GM12878 (cell line): ENCODE data around the gene SERPINB8. TPM values are rescaled to one million over a fixed set of nuclear protein-coding genes. Genes with fewer than 3 reads are reported as not detected.

Source experiments
- ATAC-seq: fragments of 200-7000 bp; cut with Tn5 transposase; 3 replicates; pipeline ENCODE4 v1.9.1; 2020; ENCODE audit warnings: mild to moderate bottlenecking, moderate library complexity
- BruUV-seq: library from RNA; stranded (reverse); fragments of 400-500 nt; replicated peaks from 2 replicates; lab custom pipeline; 2021; lab: Mats Ljungman, UMichigan
- CTCF ChIA-PET: fragments of 300-600 bp; sonication (Branson Sonifier 250); formaldehyde crosslinking; extraction: SDS; loops from one replicate; lab custom pipeline; 2021; ENCODE audit warnings: inconsistent platforms; lab: Yijun Ruan, JAX
- POLR2A ChIA-PET: fragments of 350-600 bp; formaldehyde crosslinking; extraction: SDS; loops from one replicate; lab custom pipeline; 2021; ENCODE audit warnings: inconsistent platforms; lab: Charles Lee
- RAD21 ChIA-PET: fragments of 300-600 bp; sonication (Branson Sonifier 250); formaldehyde crosslinking; loops from one replicate; lab custom pipeline; 2023; ENCODE audit warnings: antibody characterized with exemption; ENCODE audit not compliant: unreplicated experiment; lab: Charles Lee
- SMC1A ChIA-PET: fragments of 300-600 bp; sonication (Branson Sonifier 250); formaldehyde crosslinking; loops from one replicate; lab custom pipeline; 2023; ENCODE audit not compliant: unreplicated experiment, uncharacterized antibody; lab: Charles Lee
- DNase-seq: peaks from one replicate; pipeline ENCODE4 v3.0.0-alpha.2; 2011; ENCODE audit warnings: low read depth, low spot score
- FAIRE-seq: peaks from 3 replicates; lab custom pipeline; 2011; peaks lifted over from hg19 to GRCh38; lab: Jason Lieb, UNC
- H2AFZ ChIP-seq: 2 replicates; pipeline ENCODE4 v1.6.0; 2011; ENCODE audit warnings: low read depth, low read length, control low read depth; ENCODE audit not compliant: control insufficient read depth
- H3K27ac ChIP-seq: 2 replicates; pipeline ENCODE4 v1.5.1; 2011; ENCODE audit warnings: control low read depth; ENCODE audit not compliant: control insufficient read depth, insufficient read depth
- H3K27me3 ChIP-seq, 2 experiments: replicated peaks in 1 of 2; 2 replicates each; pipeline versions ENCODE4 v1.6.0 to v1.6.1; 2011; ENCODE audit warnings: low read length in 1 of 2; ENCODE audit not compliant: control insufficient read depth in 2 of 2, insufficient read depth in 2 of 2
- H3K36me3 ChIP-seq, 2 experiments: 2 replicates each; pipeline ENCODE4 v1.5.1; 2011; ENCODE audit warnings: low read length in 1 of 2; ENCODE audit not compliant: control insufficient read depth in 2 of 2, insufficient read depth in 2 of 2
- H3K4me1 ChIP-seq: 2 replicates; pipeline ENCODE4 v1.6.1; 2011; ENCODE audit warnings: mild to moderate bottlenecking, low read length, moderate library complexity, mixed read lengths; ENCODE audit not compliant: control insufficient read depth, insufficient read depth
- H3K4me2 ChIP-seq: 2 replicates; pipeline ENCODE4 v1.6.0; 2011; ENCODE audit warnings: control low read depth; ENCODE audit not compliant: control insufficient read depth, insufficient read depth
- H3K4me3 ChIP-seq: fragments of 200-600 bp; sonication (generic); 2 replicates; pipeline ENCODE4 v1.5.1; 2016
- H3K79me2 ChIP-seq: 2 replicates; pipeline ENCODE4 v1.6.0; 2011; ENCODE audit warnings: low read length; ENCODE audit not compliant: control insufficient read depth, insufficient read depth
- H3K9ac ChIP-seq: 2 replicates; pipeline ENCODE4 v1.8.0; 2011; ENCODE audit warnings: low read length, control low read depth, mixed read lengths; ENCODE audit not compliant: control insufficient read depth, insufficient read depth
- H3K9me3 ChIP-seq: replicated peaks from 3 replicates; pipeline ENCODE4 v1.5.1; 2011; ENCODE audit warnings: mild to moderate bottlenecking, low read length; ENCODE audit not compliant: control insufficient read depth, insufficient read depth
- H4K20me1 ChIP-seq: 2 replicates; pipeline ENCODE4 v1.6.0; 2011; ENCODE audit not compliant: control insufficient read depth, insufficient read depth
- ETV6 ChIP-seq, 2 experiments: fragments of 450-650 bp in 1 of 2; IDR thresholded peaks in 1 of 2; conservative IDR thresholded peaks in 1 of 2; 2 replicates each; pipeline ENCODE4 v1.6.1; 2014; ENCODE audit warnings: antibody characterized with exemption in 1 of 2, borderline replicate concordance in 1 of 2, low read depth in 1 of 2, mild to moderate bottlenecking in 1 of 2, moderate library complexity in 1 of 2
- IRF5 ChIP-seq: fragments of 450-650 bp; IDR thresholded peaks from 2 replicates; pipeline ENCODE4 v1.6.1; 2017; ENCODE audit warnings: borderline replicate concordance
- JUNB ChIP-seq: IDR thresholded peaks from 2 replicates; pipeline ENCODE4 v1.6.1; 2016; ENCODE audit warnings: antibody characterized with exemption, mild to moderate bottlenecking
- MEF2B ChIP-seq: fragments of 450-650 bp; IDR thresholded peaks from 2 replicates; pipeline ENCODE4 v1.6.1; 2018; ENCODE audit warnings: mild to moderate bottlenecking, moderate library complexity; ENCODE audit not compliant: partially characterized antibody, poor library complexity, severe bottlenecking
- NFIC ChIP-seq: IDR thresholded peaks from 2 replicates; pipeline ENCODE4 v1.6.1; 2012; ENCODE audit warnings: low read depth, mild to moderate bottlenecking, inconsistent platforms, low read length, moderate library complexity
- NFYB ChIP-seq: IDR thresholded peaks from 2 replicates; pipeline ENCODE4 v1.6.1; 2011; ENCODE audit warnings: low read depth, mild to moderate bottlenecking, low read length, improper control_type of control experiment, moderate library complexity; ENCODE audit not compliant: insufficient read depth
- NKRF ChIP-seq: fragments of 450-650 bp; conservative IDR thresholded peaks from 2 replicates; pipeline ENCODE4 v1.6.1; 2017; ENCODE audit warnings: mild to moderate bottlenecking, moderate library complexity
- SIX5 ChIP-seq: IDR thresholded peaks from 2 replicates; pipeline ENCODE4 v1.6.1; 2011; ENCODE audit warnings: mild to moderate bottlenecking, low read depth, low read length, moderate library complexity; ENCODE audit not compliant: severe bottlenecking
- SREBF2 ChIP-seq: IDR thresholded peaks from 2 replicates; pipeline ENCODE4 v1.6.1; 2012; ENCODE audit warnings: mild to moderate bottlenecking, low read length
- TAF1 ChIP-seq: IDR thresholded peaks from 2 replicates; pipeline ENCODE4 v1.6.1; 2011; ENCODE audit warnings: mild to moderate bottlenecking, low read depth, low read length, borderline replicate concordance
- TCF7 ChIP-seq: IDR thresholded peaks from 2 replicates; pipeline ENCODE4 v1.6.1; 2014; ENCODE audit warnings: antibody characterized with exemption, borderline replicate concordance
- ZZZ3 ChIP-seq: IDR thresholded peaks from 2 replicates; pipeline ENCODE4 v1.6.1; 2011; ENCODE audit warnings: low read depth; ENCODE audit not compliant: control insufficient read depth, insufficient read length
- WGBS: methylation state at CpG from one replicate; pipeline ENCODE4 v1.1.6; 2016; ENCODE audit warnings: low lambda C conversion rate; ENCODE audit not compliant: insufficient replicate concordance, insufficient coverage; ENCODE audit errors: missing lambda C conversion rate; 5-methylcytosine and 5-hydroxymethylcytosine counted together
- in situ Hi-C: fragments of 300-500 bp; cut with MboI; formaldehyde crosslinking; loops from 9 replicates; pipeline ENCODE4 v1.14.3; 2018; ENCODE audit warnings: mixed read lengths
- intact Hi-C: fragments of 100-400 bp; cut with micrococcal nuclease; formaldehyde crosslinking; loops from one replicate; pipeline ENCODE4 v1.14.2; 2022; ENCODE audit not compliant: unreplicated experiment
- polyA plus RNA-seq, 11 experiments: library from polyadenylated mRNA; depleted of rRNA in 4 of 11; unstranded in 6 of 11; stranded (reverse) in 5 of 11; fragments of >200 nt; fragmentation: Nextera tagmentation in 4 of 11; fragmentation: Illumina TruSeq in 1 of 11; extraction: Ambion mirVana in 4 of 11; extraction: Trizol in 1 of 11; gene quantifications; 1 replicate in 1 of 11; 2 replicates in 10 of 11; pipeline versions ENCODE4 v1.2.1 to v1.2.3, GENCODE V29; 2011 to 2016; ENCODE audit warnings: inconsistent platforms in 2 of 11, missing spikeins in 2 of 11, low read depth in 1 of 11
- total RNA-seq, 4 experiments: library from RNA; depleted of rRNA in 3 of 4; stranded (reverse); fragments of >200 nt in 3 of 4; fragmentation: Illumina TruSeq in 1 of 4; extraction: Trizol in 1 of 4; gene quantifications; 2 replicates each; pipeline versions ENCODE4 v1.2.1 to v1.2.3, GENCODE V29; 2013 to 2021

Gene SERPINB8
- total and polyA plus RNA-seq, 10 of the 15 experiments (the other 5 are each of a cell fraction or from before 2014, with no cell fraction given): 8.1 to 31.5 (median 16.7) TPM

GRCh38 chr18:63965716-63966330, 4.1 kb upstream of the SERPINB8 start:
- peaks cover 9% of the 10 kb centered on the region in 2 experiments for H3K36me3 ChIP-seq
- H3K4me2 ChIP-seq: no peak overlapping the region
- TF ChIP-seq NFIC: no peak
- peaks cover 7% of the 10 kb centered on the region for H3K79me2 ChIP-seq
- ATAC-seq: no peak
- ChIA-PET CTCF (interaction anchor here (1.2 to 4.2 kb wide), 2 partner anchors 12 to 15 kb away, joined by 4 to 45 read pairs; no protein-coding TSS in a partner anchor), POLR2A (no interaction called here), SMC1A (interaction anchor here (2.5 to 3.9 kb wide), 3 partner anchors 9 to 29 kb away, joined by 15 to 29 read pairs (median 23); no protein-coding TSS in a partner anchor), RAD21 (no interaction called here)
- no TSS peak for BruUV-seq
- no peaks in the 10 kb centered on the region for H3K27me3 ChIP-seq
- H4K20me1 ChIP-seq: no peaks in the 10 kb centered on the region
- 85% methylated on average over 5 of the region's 5 CpGs for WGBS
- H2AFZ ChIP-seq: no peak overlapping the region
- intact Hi-C loops (no loop called here), in situ Hi-C loops (no loop called here)
- H3K9ac ChIP-seq: no peak overlapping the region
- no peak for DNase-seq
- H3K9me3 ChIP-seq: no peaks in the 10 kb centered on the region
- no peak for FAIRE-seq
- H3K27ac ChIP-seq: no peak overlapping the region
- H3K4me1 ChIP-seq: no peaks in the 10 kb centered on the region
- H3K4me3 ChIP-seq: no peak overlapping the region

- BruUV-seq: no TSS peak
- peak overlapping the region; percentile 89 for H3K27ac ChIP-seq
- peaks cover 15% of the 10 kb centered on the region for H3K79me2 ChIP-seq
- H4K20me1 ChIP-seq: no peaks in the 10 kb centered on the region
- ChIA-PET POLR2A (interaction anchor here (0.6 to 1.0 kb wide), 4 partner anchors 8 to 34 kb away, joined by 3 to 6 read pairs (median 4); no protein-coding TSS in a partner anchor), RAD21 (interaction anchor here (0.5 to 1.0 kb wide), 2 partner anchors 35 to 68 kb away, joined by 3 to 7 read pairs; no protein-coding TSS in a partner anchor), CTCF (interaction anchor here (0.7 to 1.0 kb wide), 2 partner anchors 11 to 35 kb away, joined by 3 to 5 read pairs; no protein-coding TSS in a partner anchor), SMC1A (no interaction called here)
- H3K27me3 ChIP-seq: no peaks in the 10 kb centered on the region
- DNase-seq (no peak), FAIRE-seq (no peak), ATAC-seq (peak; percentile 0; the same call in 1 of the 3 replicates)
- H3K9ac ChIP-seq: peak overlapping the region; percentile 87
- in situ Hi-C loops (no loop called here), intact Hi-C loops (loop anchor here (2.0 kb wide), 1 partner anchor 20 kb away; no protein-coding TSS in a partner anchor)
- H3K36me3 ChIP-seq: peaks cover 0 to 1% of the 10 kb centered on the region in 2 experiments; a peak in 2 of 4 replicates
- H2AFZ ChIP-seq: peak overlapping the region; percentile 80
- WGBS: 63% methylated on average over 14 of the region's 18 CpGs
- H3K4me3 ChIP-seq: peak overlapping the region; percentile 81
- H3K4me2 ChIP-seq: peak overlapping the region; percentile 62
- peaks cover 1% of the 10 kb centered on the region; the same call in 1 of the 3 replicates for H3K9me3 ChIP-seq
- H3K4me1 ChIP-seq: peaks cover 6% of the 10 kb centered on the region; the same call in 1 of the 2 replicates
- 0 out of 2 replicates have a peak, but pooled peaks have one; percentile 32 for TF ChIP-seq NFYB
- TF ChIP-seq ZZZ3: no peak
- TF ChIP-seq NKRF: no peak
- TF ChIP-seq JUNB: no peak
- no peak for TF ChIP-seq MEF2B
- TF ChIP-seq TAF1: no peak
- TF ChIP-seq SIX5: no peak
- no peak for TF ChIP-seq ETV6 (conservative IDR thresholded peaks at IDR 0.05 in 1 of 2, IDR thresholded peaks at IDR 0.05 in 1 of 2; ENCODE audit: borderline replicate concordance in 1 of 2, low read depth in 1 of 2)
- no peak for TF ChIP-seq TCF7
- no peak for TF ChIP-seq IRF5
- TF ChIP-seq SREBF2: no peak
Measured at GRCh38 chr18:63970809-63971205, 926 bp downstream of the SERPINB8 start.
